GM13976 (cell line): ENCODE measurements around the gene GPR4.

ENCODE experiments used
- DNase-seq: peaks from one replicate; pipeline ENCODE4 v3.0.0; 2012; ENCODE audit warnings: low spot score
- CTCF ChIP-seq: IDR thresholded peaks from 2 replicates; pipeline ENCODE4 v1.5.1; 2012; ENCODE audit warnings: borderline replicate concordance, mild to moderate bottlenecking; ENCODE audit not compliant: insufficient read depth; ENCODE audit errors: extremely low read depth, missing control alignments, control extremely low read depth
- in situ Hi-C: fragments of 300-500 bp; cut with MboI; formaldehyde crosslinking; loops from one replicate; pipeline ENCODE4 v1.12.0; 2022; ENCODE audit warnings: low sequenced_read_pairs, mixed read lengths, inconsistent platforms; ENCODE audit not compliant: unreplicated experiment

The GPR4 gene

GRCh38 chr19:45589768-45590167 is 12.2 kb downstream of the GPR4 start:
- no peak for TF ChIP-seq CTCF
- in situ Hi-C loops: no loop called here
- peak; percentile 5 for DNase-seq

- in situ Hi-C loops: no loop called here
Observed at GRCh38 chr19:45587873-45588272, 14.1 kb downstream of the GPR4 start.

GRCh38 chr19:45585158-45585577 is 16.8 kb downstream of the GPR4 start:
- TF ChIP-seq CTCF: no peak

More at GRCh38 chr19:45587873-45588272, 14.1 kb downstream of the GPR4 start:
- no peak for DNase-seq
- no peak for TF ChIP-seq CTCF

GRCh38 chr19:45584332-45585157 is 17.5 kb downstream of the GPR4 start, which contains the start of gene OPA3:
TSS of gene OPA3 (minus strand) at chr19:45584802. CDS start at chr19:45584764, 38 bp downstream.
- DNase-seq: peak; percentile 97
- TF ChIP-seq CTCF: no peak
- in situ Hi-C loops: no loop called here

More at GRCh38 chr19:45585158-45585577, 16.8 kb downstream of the GPR4 start:
- in situ Hi-C loops: no loop called here
- DNase-seq: no peak

- TF ChIP-seq CTCF: no peak
- no peak for DNase-seq
- in situ Hi-C loops: no loop called here
Observed at GRCh38 chr19:45581576-45581975, 20.4 kb downstream of the GPR4 start.

- peak; percentile 1 for DNase-seq
- in situ Hi-C loops: no loop called here
- no peak for TF ChIP-seq CTCF
Observed at GRCh38 chr19:45578861-45579260, 23.2 kb downstream of the GPR4 start.
